Measurements from ENCODE around the gene RNASE11.

The RNASE11 gene

GRCh38 chr14:20539906-20540305 is 47.9 kb downstream of the RNASE11 start:
- H3K27ac ChIP-seq, result no peak overlapping the region
- TF ChIP-seq ZFX (IDR thresholded peaks at IDR 0.05) (no peak), CTCF (conservative IDR thresholded peaks at IDR 0.05) (no peak)

Measured in C4-2B (cell line).